Psoas muscle (tissue), 8 donors: ENCODE data around the gene GABRR2. TPM values are rescaled to one million over a fixed set of nuclear protein-coding genes. Genes with fewer than 3 reads are reported as not detected.
A peak's percentile ranks its signal among the peaks of the same experiment; 100 is the strongest.

Source experiments
- ATAC-seq, 4 donors: fragments of 200-7000 bp; cut with Tn5 transposase; one replicate each; pipeline ENCODE4 v1.9.1; 2020; ENCODE audit warnings: moderate library complexity in 3 of 4, mild to moderate bottlenecking in 2 of 4
- DNase-seq, 2 donors: peaks; one replicate each; pipeline ENCODE4 v3.0.0-alpha.2; 2020
- H3K27ac ChIP-seq: fragments of 200-600 bp; one replicate; pipeline ENCODE4 v1.8.0; 2022
- H3K27me3 ChIP-seq, 3 donors: fragments of 200-600 bp in 1 of 3; one replicate each; pipeline versions ENCODE4 v1.6.1 to v1.8.0; 2013 to 2022; ENCODE audit warnings: low read length in 2 of 3, mild to moderate bottlenecking in 2 of 3, moderate library complexity in 1 of 3; ENCODE audit not compliant: insufficient read depth in 3 of 3
- H3K36me3 ChIP-seq, 2 donors: fragments of 200-600 bp in 1 of 2; one replicate each; pipeline versions ENCODE4 v1.6.1 to v1.8.0; 2013 to 2022; ENCODE audit warnings: low read depth in 1 of 2, mild to moderate bottlenecking in 1 of 2, moderate library complexity in 1 of 2; ENCODE audit not compliant: insufficient read depth in 1 of 2
- H3K4me1 ChIP-seq: fragments of 200-600 bp; one replicate; pipeline ENCODE4 v1.8.0; 2022
- H3K4me3 ChIP-seq: fragments of 200-600 bp; one replicate; pipeline ENCODE4 v1.8.0; 2022; ENCODE audit warnings: mild to moderate bottlenecking
- H3K9me3 ChIP-seq: fragments of 200-600 bp; one replicate; pipeline ENCODE4 v1.8.0; 2022
- whole genome bisulfite sequencing, 3 donors: extraction: QIAGEN DNeasy Blood & Tissue Kit; methylation state at CpG; one replicate each; pipeline versions ENCODE4 v1.1.6 to v1.1.7; 2013; 5-methylcytosine and 5-hydroxymethylcytosine counted together
- intact Hi-C, 2 donors: fragments of 100-400 bp; cut with DNase I; formaldehyde crosslinking; loops; one replicate each; pipeline versions ENCODE4 v1.11.0 to v1.14.2; 2022
- long read RNA-seq, 2 donors: library from polyadenylated mRNA; unstranded; transcript quantifications; one replicate each; pipeline ENCODE4 v2.0.0, GENCODE V29; 2021
- polyA plus RNA-seq, 3 donors: library from polyadenylated mRNA; stranded (reverse); fragments of 200-250 nt; gene quantifications; one replicate each; pipeline ENCODE4 v1.2.3, GENCODE V29; 2013
- total RNA-seq, 4 donors: library from RNA; stranded (reverse); fragmentation: NEBNext Ultra II Directional in 2 of 4; extraction: Animal tissue kit (Norgen Biotek cat#: 25700) in 2 of 4; gene quantifications; one replicate each; pipeline versions ENCODE4 v1.2.1 to v1.2.4, GENCODE V29; 2021 to 2023
- TF ChIP-seq, protein P1 (sequence below): fragments of 200-600 bp; IDR thresholded peaks from one replicate; pipeline ENCODE4 v1.8.0; 2022; ENCODE audit warnings: antibody characterized with exemption
- donor health status: healthy with polysubstance abuse.
- donor health status: DM: no; HTN: no; CAD: no; lungs with moderate emphysema.
- donor health status: Bipolar disorder and iron deficiency.
- donor health status: healthy.
- donor health status: DM: yes; HTN: yes; CAD: no.
- donor health status: DM: no; HTN: no; CAD: no.
- donor health status: DM: no; HTN: no; CAD: no.
- donor health status: DM: yes; HTN: yes; CAD: no.

Gene GABRR2
- total RNA-seq (under 1 TPM; 0.34 to 0.71 (median 0.53) TPM), polyA plus RNA-seq (1 to 10 TPM in 1 of 3 donors, under 1 TPM in 2; 0.79 to 4.3 (median 0.87) TPM)
- long read RNA-seq, donor 1, result 0 reads
- long read RNA-seq, donor 2, partial matches to known transcripts, result 0 of 1 reads
- long read RNA-seq, donor 2, other reads (novel, unspliced or antisense), result 1 of 1 reads

DNA sequence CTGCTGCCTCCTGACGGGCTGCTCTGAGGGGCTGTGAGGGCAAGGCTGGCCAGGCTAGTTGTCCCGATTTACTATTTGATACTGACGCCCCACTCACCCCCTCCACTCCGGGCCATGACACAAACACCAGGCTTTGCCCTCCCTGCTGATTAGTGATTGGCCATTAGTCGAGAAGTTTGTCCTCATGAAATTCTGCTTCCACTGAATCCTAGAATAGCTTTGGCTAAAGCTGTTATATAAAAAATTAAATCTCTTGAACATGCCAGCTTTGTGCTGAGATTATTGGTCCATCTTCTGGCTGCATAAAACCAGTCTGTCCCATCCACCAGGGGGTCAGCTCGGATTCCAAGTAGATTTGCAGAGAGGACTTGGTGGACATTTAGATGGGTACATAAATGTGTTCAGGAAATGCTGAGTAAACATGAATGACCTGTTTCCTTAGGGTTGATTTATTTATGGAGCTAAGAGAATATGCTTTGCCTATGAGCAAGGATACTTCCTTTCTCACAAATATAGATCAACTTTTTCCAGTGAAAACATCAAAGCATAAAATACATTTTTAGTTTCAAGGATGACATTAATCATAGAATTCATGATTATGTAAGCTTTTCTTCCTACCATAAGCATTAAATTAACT lies at the start of gene GABRR2:
GABRR2 (minus strand) TSS at position 51 of the 637 bp plus-strand sequence. CDS start 134 bp downstream, outside the sequence.
- Histone ChIP-seq H3K9me3 (no peaks in the 10 kb centered on the region), H3K27me3 (no peaks in the 10 kb centered on the region), H3K27ac (peak within 1 kb of the TSS; percentile 54), H3K4me3 (no peak within 1 kb of the TSS), H3K36me3 (no peaks in the 10 kb centered on the region), H3K4me1 (peaks cover 35% of the 10 kb centered on the region)
- TF ChIP-seq, protein P1, sequence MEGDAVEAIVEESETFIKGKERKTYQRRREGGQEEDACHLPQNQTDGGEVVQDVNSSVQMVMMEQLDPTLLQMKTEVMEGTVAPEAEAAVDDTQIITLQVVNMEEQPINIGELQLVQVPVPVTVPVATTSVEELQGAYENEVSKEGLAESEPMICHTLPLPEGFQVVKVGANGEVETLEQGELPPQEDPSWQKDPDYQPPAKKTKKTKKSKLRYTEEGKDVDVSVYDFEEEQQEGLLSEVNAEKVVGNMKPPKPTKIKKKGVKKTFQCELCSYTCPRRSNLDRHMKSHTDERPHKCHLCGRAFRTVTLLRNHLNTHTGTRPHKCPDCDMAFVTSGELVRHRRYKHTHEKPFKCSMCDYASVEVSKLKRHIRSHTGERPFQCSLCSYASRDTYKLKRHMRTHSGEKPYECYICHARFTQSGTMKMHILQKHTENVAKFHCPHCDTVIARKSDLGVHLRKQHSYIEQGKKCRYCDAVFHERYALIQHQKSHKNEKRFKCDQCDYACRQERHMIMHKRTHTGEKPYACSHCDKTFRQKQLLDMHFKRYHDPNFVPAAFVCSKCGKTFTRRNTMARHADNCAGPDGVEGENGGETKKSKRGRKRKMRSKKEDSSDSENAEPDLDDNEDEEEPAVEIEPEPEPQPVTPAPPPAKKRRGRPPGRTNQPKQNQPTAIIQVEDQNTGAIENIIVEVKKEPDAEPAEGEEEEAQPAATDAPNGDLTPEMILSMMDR, result no peak
- intact Hi-C loops, result no loop called here
- WGBS, 3 donors, result 68 to 91% (median 78%) methylated on average over 6 of the region's 6 CpGs
- no peak for ATAC-seq
- DNase-seq, result no peak

- H3K27ac ChIP-seq, result no peak overlapping the region
- intact Hi-C loops, result no loop called here
Observed at GRCh38 chr6:89364586-89364985, 49.5 kb upstream of the GABRR2 start.

GRCh38 chr6:89361171-89361570 lies 46.1 kb upstream of the GABRR2 start:
- DNase-seq, result no peak
- TF ChIP-seq, protein P1, result no peak
- Histone ChIP-seq H3K27ac (no peak overlapping the region), H3K27me3 (no peaks in the 10 kb centered on the region), H3K4me3 (no peak overlapping the region), H3K9me3 (no peaks in the 10 kb centered on the region), H3K36me3 (peaks cover 0 to 8% of the 10 kb centered on the region in 2 donors), H3K4me1 (no peaks in the 10 kb centered on the region)
- intact Hi-C loops, result no loop called here
- no peak for ATAC-seq
- 75 to 88% (median 79%) methylated on average over 2 of the region's 2 CpGs for WGBS, 3 donors

More at GRCh38 chr6:89364586-89364985, 49.5 kb upstream of the GABRR2 start:
- peaks cover 10% of the 10 kb centered on the region for H3K4me1 ChIP-seq
- ATAC-seq (no peak), DNase-seq (no peak)
- TF ChIP-seq, protein P1, result no peak
- H3K4me3 ChIP-seq, result no peak overlapping the region
- peaks cover 0 to 22% of the 10 kb centered on the region in 2 donors for H3K36me3 ChIP-seq
- no peaks in the 10 kb centered on the region for H3K27me3 ChIP-seq
- no peaks in the 10 kb centered on the region for H3K9me3 ChIP-seq

- ATAC-seq (no peak), DNase-seq (no peak)
- TF ChIP-seq, protein P1, result no peak
- Histone ChIP-seq H3K27ac (no peak overlapping the region), H3K36me3 (peaks cover 0 to 8% of the 10 kb centered on the region in 2 donors), H3K4me1 (no peaks in the 10 kb centered on the region), H3K27me3 (no peaks in the 10 kb centered on the region), H3K9me3 (no peaks in the 10 kb centered on the region), H3K4me3 (no peak overlapping the region)
- WGBS, 3 donors, result 79 to 95% (median 90%) methylated on average over 2 of the region's 2 CpGs
- intact Hi-C loops, result no loop called here
Observed at GRCh38 chr6:89360415-89360999, 45.4 kb upstream of the GABRR2 start.
